SIG-M5 treated with dmso at 0.1 percent for 504 hours (cell line): ENCODE measurements around the gene SPINK13.
"Not testable (repeated sequence)": the region's sequence is repeated elsewhere in the genome, so short reads cannot be mapped to it uniquely, and the experiment has no call there.

Experiments used
- DNase-seq: peaks from one replicate; lab custom pipeline; 2025; ENCODE audit not compliant: unreplicated experiment; lab: John Stamatoyannopoulos, UW

The SPINK13 gene, protein sequence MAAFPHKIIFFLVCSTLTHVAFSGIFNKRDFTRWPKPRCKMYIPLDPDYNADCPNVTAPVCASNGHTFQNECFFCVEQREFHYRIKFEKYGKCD

DNA sequence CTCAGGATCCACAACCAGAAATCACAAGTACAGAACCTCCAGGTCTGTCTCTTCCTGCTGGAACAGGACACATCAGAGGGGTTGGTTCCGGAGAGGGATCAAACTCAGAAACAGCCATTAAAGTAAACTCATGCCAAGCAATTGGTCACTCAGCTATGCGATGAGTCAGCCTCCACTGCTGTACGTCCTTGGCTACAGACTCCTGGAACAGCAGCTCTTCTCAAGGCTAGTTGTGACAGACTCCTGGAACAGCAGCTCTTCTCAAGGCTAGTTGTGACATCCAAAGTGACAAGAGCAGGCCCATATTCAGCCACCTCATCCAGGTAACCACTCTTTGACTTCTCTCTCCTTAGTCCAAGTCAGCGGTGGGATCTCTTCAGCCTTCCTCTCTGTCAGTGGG, at the start of gene SPINK13:
Gene SPINK13 (plus strand): TSS at position 229 of the 400 bp plus-strand sequence. CDS start 1,279 bp downstream, outside the sequence.
- DNase-seq, result no peak

DNA sequence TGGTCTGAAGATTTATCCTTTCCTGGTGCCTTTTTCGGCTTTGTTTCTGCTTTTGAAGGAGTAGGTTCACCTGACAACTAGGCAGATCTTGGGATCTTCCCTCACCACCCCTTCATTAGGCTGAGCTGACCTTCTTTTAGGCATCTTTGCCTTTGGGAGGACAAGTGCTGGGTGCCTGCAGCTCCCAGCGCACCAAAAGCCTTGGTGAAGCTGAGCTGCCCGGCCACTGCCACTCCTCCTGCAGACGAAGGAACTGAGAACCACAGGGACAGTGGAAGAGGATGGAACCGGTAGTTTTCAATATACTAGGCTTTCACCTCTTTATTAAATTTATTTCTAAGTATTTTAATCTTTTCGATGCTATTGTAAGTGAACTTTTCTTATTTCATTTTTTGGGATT, 47.1 kb upstream of the SPINK13 start:
- no peak for DNase-seq

DNA sequence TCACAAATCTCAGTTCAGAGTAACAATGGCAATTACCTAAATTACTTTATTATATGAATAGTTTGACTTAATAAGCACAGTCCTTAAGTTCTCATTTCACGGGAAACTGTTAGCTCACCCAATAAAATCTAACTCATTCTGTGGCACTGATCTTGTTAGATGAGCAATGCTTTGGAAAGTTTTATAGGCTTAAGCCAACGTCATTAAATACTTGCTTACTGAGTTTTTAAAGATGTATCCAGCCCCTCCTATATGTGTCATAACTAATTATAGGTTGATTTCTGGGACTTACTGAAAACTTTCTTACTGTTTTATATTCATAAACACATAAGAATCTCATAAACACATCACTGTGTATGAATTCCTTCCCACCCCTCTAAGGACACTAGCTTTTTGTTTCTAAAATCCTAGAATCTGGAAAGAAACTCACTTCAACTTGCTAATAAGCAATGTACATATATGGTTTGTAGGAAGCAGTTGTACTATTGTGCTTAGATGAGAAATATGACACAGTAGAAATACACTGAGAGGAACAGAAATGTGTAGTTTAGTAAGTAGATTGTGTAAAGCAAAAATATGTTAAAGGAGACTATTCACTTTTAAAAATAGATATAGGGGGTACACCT, 44.4 kb upstream of the SPINK13 start:
- DNase-seq, result no peak

DNA sequence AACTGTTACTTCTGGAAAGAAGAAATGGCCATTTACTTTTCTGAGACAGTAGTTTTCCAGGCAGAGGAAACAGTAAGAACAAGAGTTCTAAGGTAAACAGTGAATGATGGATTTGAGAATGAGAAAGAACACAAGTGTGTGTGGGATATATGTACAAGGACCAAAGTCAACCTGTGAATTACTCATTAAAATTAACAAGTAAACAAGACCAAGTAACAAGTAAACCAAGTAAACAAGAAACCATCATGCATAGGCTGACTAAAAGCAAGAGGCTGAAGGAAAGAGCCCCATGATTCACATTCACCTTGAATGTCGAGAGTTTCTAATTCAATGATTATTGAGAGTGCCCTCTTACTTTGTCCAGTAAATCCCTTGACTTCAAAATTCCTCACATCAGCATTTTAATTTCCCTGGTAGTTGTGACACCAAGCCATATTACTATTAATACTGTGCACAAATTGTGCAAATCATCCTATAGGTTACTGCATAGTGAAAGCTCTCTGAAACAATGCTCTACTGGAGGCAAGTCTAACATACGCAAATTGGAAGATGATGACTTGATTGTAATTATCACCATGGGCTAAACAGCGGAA, 40.1 kb upstream of the SPINK13 start:
- no peak for DNase-seq

DNA sequence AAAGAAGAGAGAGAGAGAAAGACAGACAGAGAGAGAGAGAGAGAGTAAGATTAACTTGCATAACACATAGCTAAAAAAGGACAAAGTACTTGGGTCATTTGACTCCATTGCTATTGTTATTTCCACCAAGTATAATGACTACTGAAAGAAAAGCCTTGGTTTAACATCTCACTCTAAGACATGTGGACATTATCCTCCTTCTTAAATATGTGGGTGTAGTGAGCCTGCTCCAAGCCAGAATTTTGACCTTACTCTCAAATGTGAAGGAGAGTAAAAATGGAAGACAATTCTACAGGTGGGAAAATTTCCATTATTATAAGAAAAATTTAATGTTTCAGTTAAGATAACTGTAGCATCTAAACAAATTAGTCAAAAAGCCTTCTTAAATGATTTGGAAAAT, 38.8 kb upstream of the SPINK13 start:
- DNase-seq, result no peak

DNA sequence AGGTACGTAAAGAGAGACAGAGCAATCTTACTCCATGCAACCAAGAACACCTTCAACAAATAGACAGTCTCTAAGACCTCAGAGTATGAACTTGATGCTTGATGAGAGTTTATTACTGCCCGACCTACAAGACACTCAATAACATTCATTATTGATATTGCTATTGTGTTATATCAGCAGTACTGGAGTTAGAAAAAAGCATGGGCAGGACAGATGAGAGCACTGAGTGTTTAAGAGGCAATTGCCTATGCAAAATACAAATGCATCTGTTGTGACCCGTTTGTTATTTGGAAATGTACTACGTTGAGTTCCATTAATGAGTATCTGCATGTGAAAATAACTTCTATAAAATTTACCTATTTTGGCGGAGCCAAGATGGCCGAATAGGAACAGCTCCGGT, 38.4 kb upstream of the SPINK13 start:
- DNase-seq, result no peak

DNA sequence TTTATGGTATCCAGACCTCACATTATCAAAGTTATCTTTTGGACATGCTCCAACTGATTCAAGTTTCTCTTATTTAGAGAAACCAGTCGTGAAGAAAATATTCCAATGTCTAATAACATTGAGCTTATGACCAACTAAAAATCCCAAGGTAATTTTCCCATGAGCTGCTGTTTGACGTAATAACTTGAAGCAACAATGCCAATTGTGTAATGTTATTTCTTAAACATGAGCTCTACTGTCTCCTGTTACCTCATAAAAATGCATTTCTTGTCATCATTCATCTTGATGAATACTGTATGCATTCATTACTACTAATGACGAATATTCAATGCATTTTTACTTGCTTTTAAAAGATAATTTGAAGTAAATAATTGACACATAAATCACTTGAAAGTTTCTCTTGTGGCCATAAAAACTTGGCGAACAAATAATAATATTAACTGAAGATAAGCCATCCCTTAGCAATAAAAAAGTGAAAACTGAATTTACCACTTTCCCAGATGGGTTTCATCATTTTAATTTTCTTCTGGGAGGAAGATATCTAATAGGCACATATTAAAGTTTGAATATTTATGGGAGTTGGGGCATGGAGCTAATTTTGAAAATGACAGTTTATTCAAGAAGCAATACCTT, 30.7 kb upstream of the SPINK13 start:
- no peak for DNase-seq

DNA sequence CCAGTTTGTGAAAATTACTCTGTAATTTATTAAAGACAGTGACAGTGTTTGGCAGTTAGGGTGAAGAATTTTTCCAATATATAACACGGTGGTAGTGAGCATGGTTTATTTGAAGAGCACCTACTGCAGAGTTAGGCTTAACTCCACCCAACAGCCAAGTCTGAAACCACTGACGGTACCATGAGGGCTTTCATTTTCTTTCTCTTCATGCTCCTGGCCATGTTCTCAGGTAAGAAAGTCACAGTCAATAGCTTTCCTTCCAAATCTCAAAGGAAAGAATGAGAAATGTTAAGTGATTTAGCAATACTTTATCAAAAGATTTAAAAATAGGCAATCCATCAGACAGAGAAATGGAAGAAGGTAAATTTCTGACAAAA, 30.2 kb upstream of the SPINK13 start, which contains the start of gene MARCOL:
Gene MARCOL (plus strand): TSS at position 108 of the 377 bp plus-strand sequence. CDS start 73 bp downstream, at position 181.
- DNase-seq, result no peak

DNA sequence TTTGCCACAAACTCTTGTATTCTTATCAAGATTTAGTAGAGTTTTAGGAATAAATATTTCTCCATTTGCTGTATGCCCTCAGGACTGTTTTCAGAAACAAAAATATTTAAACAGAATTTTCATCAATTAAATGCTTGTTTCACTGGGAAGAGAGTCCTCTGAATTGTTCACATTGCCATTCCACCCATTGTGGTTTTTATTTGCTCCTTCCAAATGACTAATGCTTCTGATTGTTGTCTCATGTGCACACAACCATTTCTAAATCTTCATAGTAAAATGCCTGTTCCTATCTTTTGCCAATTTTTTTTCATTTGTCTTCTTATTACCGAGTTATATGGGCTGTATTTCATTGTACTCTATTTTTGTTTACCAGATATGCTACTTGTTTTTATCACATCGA, 19.7 kb upstream of the SPINK13 start:
- no peak for DNase-seq

DNA sequence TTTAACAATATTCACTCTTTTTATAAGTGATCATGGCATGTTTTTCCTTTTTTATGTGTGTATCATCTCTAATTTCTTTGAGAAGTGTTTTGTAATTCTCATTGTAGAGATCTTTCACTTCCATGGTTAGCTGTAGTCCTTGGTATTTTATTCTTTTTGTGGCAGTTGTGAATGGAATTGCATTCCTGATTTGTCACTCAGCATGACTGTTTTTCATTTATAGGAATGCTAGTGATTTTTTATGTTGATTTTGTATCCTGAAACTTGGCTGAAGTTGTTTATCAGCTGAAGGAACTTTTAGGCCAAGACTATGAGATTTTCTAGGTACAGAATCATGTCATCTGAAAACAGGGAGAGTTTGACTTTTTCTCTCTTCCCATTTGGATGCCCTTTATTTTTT, 13.1 kb upstream of the SPINK13 start:
- DNase-seq, result no peak

DNA sequence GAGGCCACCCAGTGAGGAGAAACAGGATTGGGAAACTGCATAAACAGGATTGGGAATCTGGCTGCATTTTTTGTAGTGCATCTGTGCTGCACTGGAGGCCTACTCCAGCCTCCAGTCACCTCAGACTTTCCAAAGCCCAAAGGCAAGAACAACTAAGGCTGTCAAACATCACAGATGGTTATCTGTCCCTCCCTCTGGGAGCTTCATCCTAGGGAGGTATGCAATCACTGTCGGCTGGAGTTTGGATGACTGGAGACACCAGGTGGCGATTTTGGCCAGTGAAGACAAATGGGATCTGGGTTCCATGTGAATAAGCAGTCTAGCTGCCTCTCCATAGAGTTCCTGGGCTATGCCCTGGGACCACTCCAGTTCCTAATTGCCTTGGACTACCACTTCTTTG, 9.3 kb upstream of the SPINK13 start:
- no peak for DNase-seq

DNA sequence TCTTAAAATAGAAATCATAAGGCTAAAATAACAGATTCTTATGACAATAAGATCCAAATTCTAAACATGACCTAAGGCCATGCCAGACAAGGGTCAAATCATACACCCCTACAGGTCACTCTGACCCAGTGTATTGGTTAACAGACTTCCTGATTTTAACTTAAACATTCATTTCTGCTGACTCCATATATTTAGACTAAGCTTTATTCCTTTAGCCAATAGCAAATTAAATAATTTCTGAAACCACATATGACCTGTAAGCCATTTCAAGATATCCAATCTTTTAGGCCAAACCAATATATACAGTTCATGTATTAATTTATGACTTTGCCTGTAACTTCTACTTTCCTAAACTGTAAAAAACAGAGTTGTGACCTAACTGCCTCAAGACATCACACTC, 7.4 kb upstream of the SPINK13 start:
- DNase-seq, result no peak

DNA sequence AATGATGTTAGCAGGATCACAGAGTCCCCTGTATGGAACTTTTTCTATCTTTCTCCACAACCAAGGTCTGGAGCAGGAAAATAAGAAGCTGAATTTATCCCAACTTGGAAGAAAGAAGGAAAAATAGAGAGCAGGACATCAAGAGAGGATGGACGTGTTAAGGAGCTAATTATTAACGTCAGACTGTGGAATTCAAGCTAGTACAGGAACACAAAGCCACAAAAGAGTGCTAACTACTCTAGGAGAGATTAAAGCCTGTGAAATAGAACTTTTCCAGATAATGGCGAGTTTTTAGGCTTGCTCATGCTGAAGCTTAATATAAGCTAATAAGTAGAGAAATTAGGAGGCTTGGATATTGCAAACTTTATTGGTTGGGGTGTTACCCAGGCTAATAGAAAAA, 632 bp upstream of the SPINK13 start:
- DNase-seq, result no peak

DNA sequence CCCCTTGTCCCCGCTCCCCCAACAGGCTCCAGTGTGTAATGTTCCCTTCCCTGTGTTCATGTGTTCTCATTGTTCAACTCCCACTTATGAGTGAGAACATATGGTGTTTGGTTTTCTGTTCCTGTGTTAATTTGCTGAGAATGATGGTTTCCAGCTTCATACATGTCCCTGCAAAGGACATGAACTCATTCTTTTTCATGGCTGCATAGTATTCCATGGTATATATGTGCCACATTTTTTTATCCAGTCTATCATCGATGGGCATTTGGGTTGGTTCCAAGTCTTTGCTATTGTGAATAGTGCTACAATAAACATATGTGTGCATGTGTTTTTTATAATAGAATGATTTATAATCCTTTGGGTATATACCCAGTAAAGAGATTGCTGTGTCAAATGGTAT, 6.5 kb downstream of the SPINK13 start:
- DNase-seq, result not testable (repeated sequence)

DNA sequence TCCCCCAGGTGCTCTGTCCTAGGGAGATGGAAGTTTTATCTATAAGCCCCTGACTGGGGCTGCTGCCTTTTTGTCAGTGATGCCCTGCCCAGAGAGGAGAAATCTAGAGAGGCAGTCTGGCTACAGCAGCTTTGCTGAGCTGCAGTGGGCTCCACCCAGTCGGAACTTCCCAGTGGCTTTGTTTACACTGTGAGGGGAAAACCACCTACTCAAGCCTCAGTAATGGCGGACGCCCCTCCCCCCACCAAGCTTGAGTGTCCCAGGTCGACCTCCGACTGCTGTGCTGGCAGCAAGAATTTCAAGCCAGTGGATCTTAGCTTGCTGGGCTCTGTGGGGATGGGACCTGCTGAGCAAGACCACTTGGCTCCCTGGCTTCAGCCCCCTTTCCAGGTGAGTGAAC, 12.3 kb downstream of the SPINK13 start:
- DNase-seq, result not testable (repeated sequence)

DNA sequence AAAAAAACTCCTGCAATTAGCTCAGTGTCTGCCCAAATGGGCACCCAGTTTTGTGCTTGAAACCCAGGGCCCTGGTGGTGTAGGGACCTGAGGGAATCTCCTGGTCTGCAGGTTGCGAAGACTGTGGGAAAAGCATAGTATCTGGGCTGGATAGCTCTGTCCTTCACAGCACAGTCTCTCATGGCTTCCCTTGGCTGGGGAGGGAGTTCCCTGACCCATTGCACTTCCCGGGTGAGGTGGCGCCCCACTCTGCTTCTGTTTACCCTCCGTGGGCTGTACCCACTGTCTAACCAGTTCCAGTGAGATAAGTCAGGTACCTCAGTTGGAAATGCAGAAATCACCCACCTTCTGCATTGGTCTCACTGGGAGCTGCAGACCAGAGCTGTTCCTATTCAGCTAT, 12.7 kb downstream of the SPINK13 start:
- DNase-seq, result not testable (repeated sequence)

DNA sequence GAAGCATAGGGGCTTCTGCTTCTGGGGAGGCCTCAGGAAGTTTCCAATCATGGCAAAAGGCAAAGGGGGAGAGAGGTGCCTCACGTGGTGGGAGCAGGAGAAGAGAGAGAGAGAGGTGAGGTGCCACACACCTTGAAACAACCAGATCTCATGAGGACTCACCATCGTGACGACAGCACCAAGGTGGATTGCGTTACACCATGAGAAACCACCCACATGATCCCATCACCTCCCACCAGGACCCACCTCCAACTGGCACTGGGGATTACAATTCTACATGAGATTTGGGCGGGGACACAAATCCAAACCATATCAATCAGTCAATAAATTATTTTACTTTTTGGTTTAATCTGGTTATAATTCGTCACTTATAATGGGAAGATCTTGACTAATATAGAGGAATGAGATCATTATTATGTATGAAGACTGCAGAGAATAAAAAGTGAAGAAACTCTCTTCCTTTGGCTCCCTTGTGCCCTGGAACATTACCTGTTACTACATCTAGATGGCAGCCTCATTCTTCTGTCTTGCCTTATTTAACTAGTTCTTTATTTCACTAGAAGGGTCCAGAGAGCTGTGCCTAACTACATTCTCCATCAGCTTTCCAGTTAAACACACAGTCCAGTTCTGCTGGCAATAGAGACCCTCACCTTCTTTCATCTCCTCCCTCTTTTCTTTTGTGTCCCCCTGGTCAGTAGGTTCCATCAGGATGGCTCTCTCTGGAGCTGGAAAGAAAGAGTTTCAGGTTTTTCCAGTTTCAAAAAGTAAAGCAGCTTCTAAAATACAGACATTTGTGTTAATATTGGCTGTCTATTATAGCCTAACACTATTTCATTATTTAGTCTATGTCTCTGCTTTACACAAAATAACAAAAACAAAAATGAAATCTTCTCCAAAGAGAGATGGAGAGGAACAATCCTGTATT, 21.9 kb downstream of the SPINK13 start:
- peak; percentile 47 for DNase-seq

DNA sequence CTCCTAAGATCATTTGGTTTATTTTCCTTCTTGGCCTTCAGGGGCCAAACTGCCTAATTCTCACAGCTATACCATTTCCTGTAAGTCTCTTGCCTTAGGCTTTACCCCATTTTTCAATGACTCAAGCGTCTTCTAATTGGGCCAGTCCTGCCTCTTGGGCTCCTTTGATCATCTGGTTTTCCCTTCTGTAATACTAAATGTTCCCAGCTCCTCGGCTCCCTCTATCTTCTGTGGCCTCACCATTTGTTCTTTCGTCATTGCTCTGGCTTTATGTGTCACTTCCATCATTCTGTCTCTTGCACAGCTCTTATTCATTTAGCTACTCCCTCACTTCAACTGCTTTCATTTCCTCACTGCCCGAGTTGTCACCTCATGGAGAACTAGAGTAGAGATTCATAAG, 29.1 kb downstream of the SPINK13 start:
- DNase-seq, result no peak

DNA sequence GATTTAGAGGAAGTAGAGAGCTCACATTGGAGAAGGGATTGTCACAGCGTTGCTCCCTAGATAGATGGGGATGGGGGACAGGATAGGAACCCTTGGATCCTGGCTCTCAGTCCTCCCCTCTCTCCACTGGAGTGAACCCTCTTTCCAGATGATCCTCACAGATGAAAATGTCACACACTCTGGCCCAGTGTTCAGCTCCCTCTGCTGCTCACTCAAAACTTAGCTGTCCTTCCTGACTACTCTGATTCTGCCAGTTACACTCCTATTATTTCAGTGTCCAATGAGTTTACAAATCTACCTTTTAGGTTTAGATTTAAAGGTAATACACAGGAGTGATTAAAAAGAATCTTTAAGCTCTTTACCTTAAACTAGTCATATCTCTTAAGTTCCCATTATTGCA, 37.9 kb downstream of the SPINK13 start:
- no peak for DNase-seq

DNA sequence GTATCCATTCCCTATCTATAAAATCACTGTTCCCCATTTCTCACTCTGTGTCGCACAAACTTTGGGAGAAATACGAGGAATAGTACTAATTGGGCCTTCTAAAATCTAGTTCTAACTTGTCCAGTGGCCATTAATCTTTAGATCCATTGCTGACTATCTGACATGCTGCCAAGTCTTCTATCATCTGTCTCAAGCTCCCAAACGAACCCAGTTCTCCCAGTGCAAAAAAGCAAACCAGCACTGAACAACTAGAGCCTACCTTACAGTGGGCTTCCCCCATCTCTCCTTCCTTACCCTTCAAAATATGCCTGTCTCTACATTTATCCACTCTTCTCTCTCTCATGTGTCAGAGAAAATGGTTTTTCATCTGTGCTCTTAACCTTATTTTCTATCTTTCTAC, 40.4 kb downstream of the SPINK13 start:
- DNase-seq, result no peak

DNA sequence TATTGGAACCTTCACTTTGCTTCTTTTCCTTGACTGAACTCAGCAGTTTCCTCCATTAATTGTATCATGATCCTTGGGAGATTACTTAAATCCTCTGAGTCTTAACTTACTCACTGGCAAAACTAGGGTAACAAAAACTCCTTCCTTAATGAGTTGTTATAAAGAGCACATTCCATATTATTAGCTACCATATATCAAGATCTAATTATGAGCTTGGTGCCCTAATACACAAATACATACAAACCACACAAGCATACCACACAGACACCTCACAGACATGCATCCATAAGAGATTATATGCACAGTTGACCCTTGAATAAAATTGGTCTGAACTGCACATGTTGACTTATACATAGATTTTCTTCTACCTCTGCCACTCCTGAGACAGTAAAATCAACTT, 41.2 kb downstream of the SPINK13 start:
- DNase-seq, result no peak
